ENCODE results near the gene CAMKMT.
"Not testable (repeated sequence)": the region's sequence is repeated elsewhere in the genome, so short reads cannot be mapped to it uniquely, and the experiment has no call there.

Gene CAMKMT

DNA sequence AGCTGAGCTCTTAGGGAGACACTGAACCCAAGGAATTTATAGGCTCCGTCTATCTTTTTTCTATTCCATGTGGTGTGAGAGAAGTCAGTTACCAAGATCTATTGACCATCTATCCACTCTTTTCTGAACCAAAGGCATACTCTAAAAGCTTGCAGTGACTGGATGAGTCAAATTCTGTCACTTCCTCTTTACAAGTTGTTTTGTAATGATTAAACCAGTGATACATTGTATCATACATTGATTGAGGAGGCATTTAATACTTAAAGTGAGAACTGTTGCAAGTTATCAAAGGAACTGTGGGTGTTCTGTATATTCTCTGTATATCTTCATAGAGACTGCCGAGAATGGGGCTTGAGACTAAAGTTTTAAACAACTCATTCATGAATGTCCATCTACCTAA is 188.8 kb downstream of the CAMKMT start:
- DNase-seq (ENCODE audit: low read depth): no peak

DNA sequence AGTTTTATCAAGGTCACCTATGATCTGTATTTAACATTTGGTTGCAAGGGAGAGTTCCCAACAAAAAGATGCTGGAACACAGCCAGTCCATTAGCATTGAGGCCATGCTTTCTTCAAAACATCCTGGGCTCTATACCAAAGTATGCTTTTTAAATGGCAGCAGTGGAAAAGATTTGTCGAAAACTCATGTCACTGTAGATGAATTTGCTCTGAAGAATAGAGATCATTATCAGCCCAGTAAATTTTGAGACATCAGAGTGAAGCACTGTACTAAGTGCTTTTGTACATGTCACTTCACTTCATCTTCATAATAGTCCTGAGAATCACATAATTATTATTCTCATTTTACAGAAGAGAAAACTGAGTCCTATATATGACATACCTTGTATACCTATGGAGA is 189.8 kb downstream of the CAMKMT start:
- no peak for DNase-seq (ENCODE audit: low read depth)

- DNase-seq (ENCODE audit: low read depth): no peak
Observed at GRCh38 chr2:44553456-44553855, 191.7 kb downstream of the CAMKMT start.

- no peak for DNase-seq (ENCODE audit: low read depth)
Observed at GRCh38 chr2:44555700-44556099, 194.0 kb downstream of the CAMKMT start.

GRCh38 chr2:44559108-44559507 is 197.4 kb downstream of the CAMKMT start:
- DNase-seq (ENCODE audit: low read depth): no peak

DNA sequence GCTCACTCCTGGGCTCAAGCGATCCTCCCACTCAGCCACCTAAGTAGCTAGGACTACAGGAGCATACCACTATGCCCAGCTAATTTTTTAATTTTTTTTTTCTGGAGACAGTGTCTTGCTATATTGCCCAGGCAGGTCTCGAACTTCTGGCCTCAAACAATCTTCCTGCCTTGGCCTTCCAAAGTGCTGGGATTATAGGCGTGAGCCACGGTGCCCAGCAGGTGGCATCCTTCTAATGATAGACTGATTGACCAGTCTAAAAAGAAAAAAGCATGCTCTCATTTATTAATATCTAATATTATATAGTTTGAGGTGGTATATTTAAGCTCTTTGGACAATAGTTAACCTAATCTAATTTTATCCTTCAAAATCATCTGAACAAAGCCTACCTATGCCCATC is 198.6 kb downstream of the CAMKMT start:
- DNase-seq (ENCODE audit: low read depth): no peak

DNA sequence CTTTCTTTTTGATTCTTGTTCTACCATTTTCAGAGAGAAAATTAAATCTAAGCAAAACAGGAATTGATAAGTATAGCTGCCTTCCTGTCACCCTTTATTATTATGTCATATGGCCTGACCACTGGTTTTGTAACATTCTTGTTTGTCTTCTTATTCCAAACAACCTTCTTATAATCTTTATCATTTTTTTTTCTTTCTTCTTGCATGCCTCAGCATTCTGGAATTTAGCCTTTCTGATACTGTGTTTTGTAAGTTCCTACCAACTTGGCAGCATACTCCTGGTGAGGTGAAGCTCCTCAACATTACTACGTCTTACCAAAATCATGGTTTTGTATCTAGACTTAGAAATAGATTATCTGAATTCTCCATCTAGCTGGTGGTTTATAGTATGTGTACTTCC is 199.2 kb downstream of the CAMKMT start:
- no peak for DNase-seq (ENCODE audit: low read depth)

GRCh38 chr2:44562737-44563136 is 201.0 kb downstream of the CAMKMT start:
- DNase-seq (ENCODE audit: low read depth): no peak

GRCh38 chr2:44564752-44565151 is 203.0 kb downstream of the CAMKMT start:
- no peak for DNase-seq (ENCODE audit: low read depth)

DNA sequence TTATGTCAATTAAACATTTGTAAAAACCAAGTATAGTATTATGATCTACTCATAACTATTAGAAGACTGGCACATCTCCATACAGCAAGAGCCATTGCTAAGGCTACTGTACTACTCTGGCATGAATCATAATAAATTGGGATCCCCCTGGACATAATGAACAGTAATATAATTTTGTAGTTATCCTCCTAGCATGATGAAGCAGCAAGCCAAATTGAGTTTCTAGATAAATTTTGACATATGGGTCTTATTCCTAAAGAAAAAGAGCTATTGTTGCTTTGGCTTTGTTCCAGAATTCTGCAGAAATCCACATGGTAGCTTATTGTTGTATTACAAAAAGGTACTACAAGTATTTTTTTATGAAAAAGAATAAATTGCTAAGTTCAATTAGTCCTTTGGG is 204.3 kb downstream of the CAMKMT start:
- DNase-seq (ENCODE audit: low read depth): no peak

DNA sequence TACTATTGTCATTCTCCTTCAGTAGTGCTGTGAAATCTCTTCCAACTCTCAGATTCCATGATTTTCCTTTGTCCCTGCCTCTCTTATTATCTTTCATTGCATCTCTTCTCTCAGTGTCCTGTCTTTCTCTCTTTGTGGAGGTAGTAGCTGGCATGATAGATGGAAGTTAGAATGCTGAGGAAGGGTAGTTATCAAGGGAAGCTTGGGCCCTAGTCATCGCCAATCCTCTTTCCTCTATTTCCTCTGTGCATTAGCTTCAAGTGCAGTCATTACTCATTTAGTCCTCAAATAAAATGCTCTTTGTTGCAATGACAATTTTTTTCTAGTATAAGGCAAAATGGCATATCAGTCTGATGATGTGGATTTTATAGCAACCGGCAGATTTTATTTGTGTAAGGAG is 207.7 kb downstream of the CAMKMT start:
- DNase-seq (ENCODE audit: low read depth): no peak

DNA sequence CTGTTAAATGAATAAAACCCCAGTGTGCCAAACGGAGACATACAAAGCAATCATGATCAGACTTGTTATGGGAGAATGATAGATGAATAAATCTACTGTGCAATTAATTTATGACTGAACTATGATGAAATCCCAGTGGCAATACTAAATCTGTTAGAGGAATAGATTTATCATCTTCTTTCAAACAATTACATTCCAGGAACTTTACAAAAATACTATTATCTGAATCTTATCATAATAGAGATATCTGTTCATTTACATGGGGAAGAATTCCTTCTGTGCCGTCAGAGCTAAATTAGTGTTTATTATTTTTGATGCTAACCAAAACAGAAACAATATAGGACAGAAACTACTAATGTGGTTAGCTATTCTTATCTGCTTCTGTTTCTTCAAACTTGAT is 208.5 kb downstream of the CAMKMT start:
- DNase-seq (ENCODE audit: low read depth): no peak

DNA sequence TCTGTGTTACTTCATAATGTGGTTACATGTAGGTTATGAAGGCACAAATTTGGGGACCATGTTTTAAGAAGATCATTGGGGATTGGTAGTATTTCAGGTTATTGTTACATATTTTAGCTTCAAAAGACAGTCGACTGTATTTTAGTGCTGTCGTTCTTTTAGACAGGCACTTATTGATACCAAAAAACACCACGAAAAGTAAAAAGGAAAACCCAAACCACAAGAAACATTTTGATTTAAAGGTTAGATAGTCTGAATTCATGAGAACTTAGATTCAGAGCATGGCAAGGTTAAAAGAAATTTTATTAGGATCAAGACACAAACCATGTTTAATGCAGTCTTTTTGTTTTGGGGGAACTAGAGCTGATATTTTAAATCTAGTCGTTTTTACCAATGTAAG is 209.0 kb downstream of the CAMKMT start:
- no peak for DNase-seq (ENCODE audit: low read depth)

DNA sequence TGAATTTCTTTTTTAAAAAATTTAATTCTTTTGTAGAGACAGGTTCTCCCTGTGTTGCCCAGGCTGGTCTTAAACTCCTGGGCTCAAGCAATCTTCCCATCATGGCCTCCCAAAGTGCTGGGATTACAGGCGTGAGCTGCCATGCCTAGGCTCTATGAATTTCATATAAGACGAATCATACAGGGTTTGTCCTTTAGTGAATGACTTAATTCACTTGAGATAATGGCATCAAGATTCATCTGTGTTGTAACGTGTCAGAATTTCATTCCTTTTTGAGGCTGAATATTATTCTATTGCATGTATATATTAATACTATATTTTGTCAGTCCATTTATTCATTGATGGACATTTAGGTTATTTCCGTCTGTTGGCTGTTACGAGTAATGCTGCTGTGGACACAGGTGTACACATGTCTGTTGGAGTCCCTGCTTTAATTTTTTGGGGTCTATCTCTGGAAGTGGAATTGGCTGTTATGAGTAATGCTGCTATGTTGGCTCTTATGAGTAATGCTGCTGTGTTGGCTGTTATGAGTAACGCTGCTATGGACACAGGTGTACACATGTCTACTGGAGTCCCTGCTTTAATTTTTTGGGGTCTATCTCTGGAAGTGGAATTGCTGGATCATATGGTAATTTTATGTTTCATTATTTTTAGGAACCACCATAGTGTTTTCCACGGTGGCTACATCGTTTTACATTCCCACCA is 210.6 kb downstream of the CAMKMT start:
- no peak for DNase-seq (ENCODE audit: low read depth)

DNA sequence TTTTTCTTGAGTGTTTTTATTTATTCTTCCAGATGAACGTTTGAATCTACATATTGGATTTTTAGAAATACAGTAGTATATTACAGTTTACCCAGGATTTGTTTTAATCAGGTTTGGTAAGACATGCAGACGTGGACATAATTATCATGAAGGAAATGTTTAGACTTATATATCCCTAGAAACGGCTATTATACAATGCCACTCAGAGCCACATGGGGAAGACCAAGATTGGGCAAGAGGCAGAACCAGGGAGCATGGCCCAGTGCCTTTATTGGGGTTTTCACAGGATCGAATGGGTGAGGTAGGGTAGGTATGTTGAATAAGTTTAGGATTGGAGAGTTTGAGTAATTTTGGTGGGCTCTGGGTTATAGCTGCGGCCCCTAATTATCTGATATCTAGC is 212.2 kb downstream of the CAMKMT start:
- no peak for DNase-seq (ENCODE audit: low read depth)

DNA sequence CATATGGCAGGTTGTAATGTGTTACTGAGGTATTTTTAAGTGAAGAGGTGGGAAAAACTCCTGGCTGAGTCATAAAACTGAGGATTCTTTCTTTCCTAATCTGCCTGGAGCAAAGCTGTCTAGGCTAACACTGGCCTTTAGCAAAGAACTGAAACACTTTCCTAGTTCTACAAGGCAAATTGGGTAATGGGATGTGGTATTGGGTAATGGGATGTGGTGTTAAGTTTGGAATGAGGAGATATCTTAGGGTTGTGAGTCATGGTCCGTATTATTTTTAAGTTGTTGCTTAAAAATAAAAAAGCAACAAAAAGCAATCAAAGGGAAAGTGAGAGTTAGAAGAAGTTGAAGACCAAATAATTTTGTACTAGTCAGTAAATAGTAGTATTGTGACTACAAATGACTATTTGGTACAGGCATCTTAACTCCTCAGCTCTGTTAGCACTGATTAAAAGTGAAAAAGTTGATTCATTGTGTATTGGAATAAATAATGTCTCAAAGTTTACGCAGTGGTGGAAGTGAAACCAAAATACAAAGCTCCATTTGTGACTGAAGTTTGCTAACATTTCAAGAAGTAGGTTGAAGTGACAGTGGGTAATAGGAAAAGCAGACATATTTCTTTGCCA is 216.8 kb downstream of the CAMKMT start:
- DNase-seq (ENCODE audit: low read depth): no peak

DNA sequence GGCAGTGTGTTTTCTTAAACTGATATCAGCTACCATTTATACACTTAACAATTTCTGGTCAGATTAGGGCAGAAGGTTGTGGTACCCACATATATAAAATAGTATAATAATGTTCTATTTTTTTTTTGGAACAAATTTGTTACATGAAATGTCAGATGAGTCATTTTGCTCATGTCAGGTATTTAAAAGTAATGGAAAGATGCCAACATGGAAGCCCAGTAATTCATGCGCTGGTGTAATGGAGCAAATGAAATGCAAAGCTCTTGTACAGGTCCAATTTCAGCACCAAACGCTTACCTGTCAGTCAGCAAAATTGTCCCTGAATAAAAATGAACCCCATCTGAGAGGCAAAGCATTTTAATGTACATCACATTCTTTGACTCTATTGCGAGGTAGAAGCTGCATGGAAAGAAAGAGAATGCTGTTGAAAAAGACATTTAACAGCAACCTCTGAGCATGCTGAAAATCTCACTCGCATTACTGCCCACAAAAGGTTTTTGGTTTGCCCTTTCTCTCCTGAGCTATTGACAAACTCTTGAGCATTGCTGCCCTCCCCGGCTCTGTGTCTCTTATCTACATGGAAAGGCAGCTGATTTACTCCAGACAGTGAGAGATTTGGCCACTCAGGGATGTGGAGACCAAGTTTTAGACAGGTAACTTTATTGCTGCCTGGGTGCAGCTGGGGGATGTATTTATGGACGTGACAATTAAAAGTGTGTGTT is 217.5 kb downstream of the CAMKMT start:
- no peak for DNase-seq (ENCODE audit: low read depth)

DNA sequence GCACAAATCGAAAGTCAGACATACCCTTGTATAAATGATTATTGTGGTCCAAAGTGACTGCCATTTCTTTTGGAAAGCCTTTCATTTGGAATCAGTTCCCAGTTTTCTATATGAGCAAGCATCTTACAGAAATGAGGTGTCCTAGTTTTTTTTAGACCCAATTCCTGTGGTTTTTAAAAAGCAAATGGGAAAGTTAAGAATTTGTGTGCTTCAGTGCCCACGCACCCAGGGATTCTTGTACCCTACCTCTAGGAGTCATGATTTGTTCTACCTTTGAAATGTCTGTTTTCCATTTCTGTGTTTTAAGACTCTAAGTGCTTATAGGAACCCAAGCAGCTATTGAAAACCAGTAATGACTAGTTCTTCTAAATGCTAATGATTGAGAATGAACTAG is 218.1 kb downstream of the CAMKMT start:
- no peak for DNase-seq (ENCODE audit: low read depth)

GRCh38 chr2:44580875-44581515 is 219.2 kb downstream of the CAMKMT start:
- no peak for DNase-seq (ENCODE audit: low read depth)

GRCh38 chr2:44582363-44583008 is 220.7 kb downstream of the CAMKMT start:
- DNase-seq (ENCODE audit: low read depth): no peak

DNA sequence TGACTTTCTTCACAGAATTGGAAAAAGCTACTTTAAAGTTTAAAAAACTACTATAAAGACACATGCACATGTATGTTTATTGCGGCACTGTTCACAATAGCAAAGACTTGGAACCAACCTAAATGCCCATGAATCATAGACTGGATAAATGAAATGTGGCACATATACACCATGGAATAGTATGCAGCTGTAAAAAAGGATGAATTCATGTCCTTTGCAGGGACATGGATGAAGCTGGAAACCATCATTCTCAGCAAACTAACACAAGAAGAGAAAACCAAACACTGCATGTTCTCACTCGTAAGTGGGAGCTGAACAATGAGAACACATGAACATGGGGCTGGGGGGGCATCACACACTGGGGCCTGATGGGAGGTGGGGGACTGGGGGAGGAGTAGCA is 233.9 kb downstream of the CAMKMT start:
- not testable (repeated sequence) for DNase-seq (ENCODE audit: low read depth)

- no peak for DNase-seq (ENCODE audit: low read depth)
Observed at GRCh38 chr2:44596537-44597320, 235.0 kb downstream of the CAMKMT start.

Data from activated T-helper 1 cell treated with Interleukin-2 at 50 U/mL for 16 hours (primary cell).